ENCODE measurements around the gene ZNF311.

The ZNF311 gene

DNA sequence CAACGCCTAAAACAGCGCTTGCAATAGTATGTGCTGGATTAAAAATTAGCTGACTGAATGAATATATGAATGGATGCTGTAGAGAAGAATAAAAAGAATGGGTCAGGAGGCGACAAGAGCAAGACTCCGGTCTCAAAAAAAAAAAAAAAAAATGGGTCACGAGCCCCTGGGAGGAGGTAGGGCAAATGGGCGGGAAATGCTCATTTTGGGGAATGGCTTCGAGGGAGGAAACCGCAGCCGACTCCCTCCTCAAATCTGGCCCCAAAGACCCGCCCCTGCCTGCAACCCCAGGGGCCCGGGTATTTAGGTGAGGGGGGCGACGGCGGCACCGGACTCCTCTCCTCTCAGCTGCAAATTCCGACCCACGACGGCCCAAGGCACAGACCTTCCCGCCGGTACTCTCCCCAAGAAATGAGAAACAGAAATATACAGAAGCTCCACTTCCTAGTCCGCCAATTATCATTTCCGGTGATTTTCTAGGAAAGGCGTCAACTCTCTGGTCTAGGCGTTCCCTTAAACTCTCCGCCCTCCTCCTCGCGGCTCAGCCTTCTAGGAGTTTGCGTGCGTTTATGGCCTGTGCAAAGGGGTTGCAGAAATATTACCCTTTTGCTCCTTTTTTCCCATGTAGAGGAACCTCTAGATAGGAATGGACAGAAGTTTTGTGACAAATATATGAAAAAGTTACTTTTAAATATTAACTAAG, at the start of gene ZNF311:
Gene ZNF311 (minus strand): TSS at position 133 of the 703 bp plus-strand sequence. CDS start 1,361 bp downstream, outside the sequence.
- DNase-seq = peak; percentile 75

DNA sequence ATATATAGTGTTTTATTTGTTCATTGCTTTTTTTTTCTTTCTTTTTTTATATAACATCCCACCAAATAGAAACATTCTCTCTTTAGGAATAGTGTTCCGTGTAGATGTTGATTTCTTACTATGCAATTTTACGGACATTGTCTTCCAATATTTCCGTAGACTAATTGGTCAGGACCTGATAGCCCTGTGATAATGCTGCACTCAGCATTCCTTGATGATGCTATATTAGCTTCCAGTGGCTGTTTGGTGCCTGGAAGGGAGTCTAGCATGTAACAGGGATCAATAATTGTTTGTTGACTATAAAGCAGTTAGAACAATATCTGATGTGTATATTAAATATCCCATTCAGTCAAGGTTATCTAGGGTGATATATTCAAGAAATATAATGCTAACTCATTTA, 46.6 kb upstream of the ZNF311 start:
- DNase-seq = no peak

DNA sequence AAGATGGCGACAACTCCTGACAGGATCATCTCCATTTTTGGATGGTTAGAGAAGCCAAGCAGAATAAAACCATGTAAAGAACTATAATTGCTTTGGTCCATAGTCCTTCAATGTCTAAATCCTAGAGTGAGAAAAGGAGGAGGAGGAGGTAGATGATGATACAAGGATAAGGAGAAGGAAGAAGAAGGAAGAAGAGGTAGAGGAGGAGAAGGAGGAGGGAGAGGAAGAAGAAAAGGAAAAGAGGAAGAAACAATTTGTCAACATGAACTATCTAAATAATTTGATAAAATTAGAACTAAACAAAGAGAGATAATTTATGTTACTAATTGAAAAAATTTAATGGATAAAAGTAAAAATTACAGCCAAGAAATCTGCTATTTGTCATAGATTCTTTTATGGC, 40.0 kb upstream of the ZNF311 start, which contains the start of gene OR2W1:
Gene OR2W1 (minus strand): TSS at position 101 of the 400 bp plus-strand sequence. CDS start 0 bp downstream, at position 101.
- no peak for DNase-seq

DNA sequence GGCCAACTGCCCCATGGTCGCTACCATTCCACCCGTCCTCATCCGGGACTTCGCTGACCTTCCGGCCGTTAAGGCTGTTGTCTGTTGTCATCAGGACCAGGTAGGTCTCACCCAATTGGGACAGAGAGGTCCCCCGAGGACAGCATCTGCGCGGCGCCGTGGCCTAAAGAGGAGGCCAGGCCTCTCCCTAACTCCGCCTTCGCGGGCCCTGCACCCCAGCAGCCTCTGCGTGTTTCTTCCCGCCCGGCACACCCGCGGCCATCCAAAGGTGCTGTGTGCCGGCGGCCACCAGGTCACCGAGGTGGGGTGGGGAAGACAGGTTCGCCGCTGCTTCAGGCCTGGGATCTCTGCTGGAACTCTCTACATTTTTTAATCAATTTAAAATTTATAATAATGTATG, 30.8 kb upstream of the ZNF311 start:
- no peak for DNase-seq

DNA sequence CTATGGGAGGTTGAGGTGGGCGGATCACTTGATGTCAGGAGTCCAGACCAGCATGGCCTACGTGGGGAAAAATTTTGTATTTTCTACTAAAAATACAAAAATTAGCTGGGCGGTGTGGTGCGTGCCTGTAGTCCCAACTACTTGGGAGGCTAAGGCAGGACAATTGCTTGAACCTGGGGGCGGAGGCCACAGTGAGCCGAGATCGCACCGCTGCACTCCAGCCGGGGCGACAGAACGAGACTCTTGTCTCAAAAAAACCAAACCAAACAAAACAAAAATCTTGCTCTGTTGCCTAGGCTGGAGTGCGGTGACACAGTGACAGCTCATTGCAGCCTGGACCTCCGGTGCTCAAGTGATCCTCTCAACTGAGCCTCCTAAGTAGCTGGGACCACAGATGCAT, 23.7 kb upstream of the ZNF311 start:
- DNase-seq = no peak

DNA sequence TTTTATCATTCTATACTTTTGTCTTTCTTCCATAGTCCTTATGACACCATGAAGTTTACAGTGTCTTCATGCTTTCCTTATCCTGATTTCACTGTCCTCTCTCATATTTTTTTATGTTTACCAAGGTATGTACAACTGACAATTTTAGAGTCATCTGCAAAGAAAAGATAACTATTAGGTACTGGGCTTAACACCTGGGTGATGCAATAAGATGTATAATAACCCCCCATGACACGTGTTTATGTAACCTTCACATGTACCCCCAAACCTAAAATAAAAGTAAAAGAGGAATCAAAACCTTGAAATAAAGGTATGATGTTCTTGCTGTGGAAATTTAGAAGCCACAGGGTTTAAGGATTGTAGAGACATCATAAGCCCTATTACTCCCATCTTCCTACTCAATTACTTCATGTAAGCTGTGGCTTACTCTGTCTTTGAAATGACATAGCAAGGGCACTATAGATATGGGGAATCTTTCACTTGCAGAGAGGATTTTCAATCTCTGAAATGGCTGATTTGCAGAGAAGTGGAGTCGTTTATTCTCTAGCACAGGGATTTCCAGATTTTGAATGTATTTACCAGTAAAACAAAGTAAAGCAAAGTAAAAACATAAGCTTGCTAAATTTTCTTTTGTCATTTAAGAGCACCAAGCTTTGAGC, 20.9 kb upstream of the ZNF311 start:
- DNase-seq = no peak

DNA sequence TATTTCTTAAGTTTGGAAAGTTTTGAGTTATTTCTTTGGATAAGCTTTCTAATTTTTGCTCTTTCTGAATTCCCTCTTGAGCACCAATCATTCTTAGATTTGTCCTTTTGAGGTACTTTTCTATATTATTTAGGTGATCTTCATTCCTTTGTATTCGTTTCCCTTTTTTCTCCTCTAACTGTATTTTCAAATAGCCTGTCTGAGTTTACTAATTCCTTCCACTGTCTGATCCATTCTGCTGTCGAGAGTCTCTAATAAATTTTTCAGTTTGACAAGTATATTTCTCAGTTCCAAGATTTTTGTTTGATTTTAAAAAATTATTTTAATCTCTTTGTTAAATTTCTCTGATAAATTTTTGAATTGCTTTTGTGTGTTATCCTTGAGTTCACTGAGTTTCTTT, 16.3 kb upstream of the ZNF311 start:
- DNase-seq = no peak

DNA sequence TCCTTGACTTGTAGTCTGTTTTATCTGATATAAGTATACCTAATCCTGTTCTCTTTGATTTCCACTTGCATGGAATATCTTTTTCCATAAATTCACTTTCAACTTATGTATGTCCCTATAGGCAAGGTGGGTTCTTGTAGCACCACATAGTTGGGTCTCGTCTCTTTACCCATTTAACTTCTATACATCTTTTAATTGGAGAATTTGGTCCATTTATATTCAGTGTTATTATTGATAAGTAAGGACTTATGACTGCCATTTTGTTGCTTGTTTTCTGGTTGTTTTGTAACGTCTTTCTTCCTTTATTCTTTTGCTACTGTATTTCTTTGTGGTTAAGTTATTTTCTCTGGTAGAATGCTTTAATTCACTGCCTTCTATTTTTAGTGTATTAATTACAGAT, 14.5 kb upstream of the ZNF311 start:
- DNase-seq = no peak

DNA sequence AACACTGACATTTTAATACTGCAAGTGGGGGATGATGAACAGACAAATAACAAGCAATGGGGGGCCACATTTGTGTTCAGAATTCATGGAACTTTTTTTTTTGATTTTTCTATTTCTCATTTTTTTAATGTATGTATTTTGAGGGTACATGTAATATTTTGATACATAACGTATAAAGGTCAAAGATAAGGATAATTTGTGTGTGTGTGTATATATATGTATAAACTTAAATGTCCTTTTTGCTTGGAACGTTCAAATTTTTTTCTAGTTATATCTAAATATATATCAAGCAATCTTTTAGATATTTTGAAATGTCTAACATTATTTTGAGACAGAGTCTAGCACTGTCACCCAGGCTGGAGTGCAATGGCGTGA, 12.3 kb upstream of the ZNF311 start:
- no peak for DNase-seq

DNA sequence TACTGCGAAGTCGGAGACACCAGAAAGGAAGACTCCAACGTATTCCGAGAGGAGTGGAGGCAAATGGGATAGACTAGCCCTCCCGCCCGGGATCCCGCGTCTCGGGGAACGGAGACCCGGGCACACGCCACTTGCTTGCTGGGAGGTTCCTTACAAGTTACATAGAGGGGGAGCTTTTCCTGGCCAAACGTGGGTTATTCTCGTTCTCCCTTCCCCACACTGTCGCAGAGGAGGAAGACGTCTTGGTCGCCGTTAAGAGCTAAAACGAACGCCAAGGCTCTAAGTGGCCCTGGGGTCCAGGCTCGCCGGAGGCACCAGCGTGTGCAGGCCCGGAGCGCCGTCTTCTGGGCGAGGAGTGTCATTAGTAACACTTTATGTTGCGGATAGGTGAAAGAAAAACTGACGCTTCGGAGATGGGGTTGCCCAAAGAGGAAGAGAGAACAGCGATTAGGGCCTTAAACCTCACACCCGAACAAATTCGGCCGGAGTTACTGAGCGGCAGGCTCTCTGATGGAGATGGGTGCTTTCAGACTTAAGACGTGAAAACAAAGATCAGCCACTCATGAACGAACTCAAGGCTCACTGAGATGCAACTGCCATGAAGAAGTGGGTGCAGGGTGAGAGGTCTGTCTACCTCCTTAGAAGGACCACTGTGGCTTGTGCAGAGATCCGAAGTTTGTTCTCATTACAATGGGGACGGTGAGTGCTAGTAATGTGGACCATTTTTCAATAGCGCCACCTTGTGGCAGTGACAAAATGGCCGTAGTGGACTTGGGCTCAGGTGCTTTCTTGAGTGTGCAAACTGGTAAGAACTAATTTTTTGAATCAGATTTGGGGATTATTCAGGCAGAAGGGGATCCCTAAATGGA, 11.7 kb upstream of the ZNF311 start:
- peak; percentile 88 for DNase-seq

DNA sequence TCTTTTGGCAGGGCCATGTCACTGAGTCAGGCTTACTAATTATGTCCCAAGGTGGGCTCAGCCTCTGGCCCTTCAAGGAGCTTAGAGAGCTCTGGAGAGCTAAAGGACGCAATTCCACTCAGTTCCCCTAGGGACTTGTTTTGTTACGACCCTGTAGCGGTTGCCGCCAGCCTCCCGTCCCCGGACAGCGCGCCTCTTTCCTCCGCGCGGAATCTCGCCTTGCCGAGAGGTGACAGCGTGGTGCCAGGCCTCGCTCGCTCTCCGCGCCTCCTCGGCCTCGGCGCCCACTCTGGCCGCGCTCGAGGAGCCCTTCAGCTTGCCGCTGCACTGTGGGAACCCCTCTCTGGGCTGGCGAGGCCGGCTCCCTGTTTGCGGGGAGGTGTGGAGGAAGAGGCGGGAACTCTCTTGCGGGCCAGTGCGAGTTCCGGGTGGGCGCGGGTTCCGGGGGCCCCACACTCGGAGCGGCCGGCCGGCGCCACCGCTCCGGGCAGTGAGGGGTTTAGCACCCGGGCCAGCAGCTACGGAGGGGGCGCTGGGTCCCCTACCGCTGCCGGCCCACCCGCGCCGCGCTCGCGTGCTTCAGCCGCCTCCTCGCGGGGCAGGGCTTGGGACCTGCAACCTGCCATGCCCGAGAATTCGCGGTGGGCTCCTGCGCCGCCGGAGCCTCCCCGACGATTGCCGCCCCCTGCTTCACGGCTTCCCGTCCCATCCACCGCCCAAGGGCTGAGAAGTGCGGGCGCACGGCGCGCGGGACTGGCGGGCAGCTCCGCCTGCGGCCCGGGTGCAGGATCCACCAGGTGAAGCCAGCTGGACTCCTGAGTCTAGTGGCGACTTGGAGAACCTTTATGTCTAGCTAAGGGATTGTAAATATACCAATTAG, 9.9 kb upstream of the ZNF311 start:
- peak; percentile 47 for DNase-seq

DNA sequence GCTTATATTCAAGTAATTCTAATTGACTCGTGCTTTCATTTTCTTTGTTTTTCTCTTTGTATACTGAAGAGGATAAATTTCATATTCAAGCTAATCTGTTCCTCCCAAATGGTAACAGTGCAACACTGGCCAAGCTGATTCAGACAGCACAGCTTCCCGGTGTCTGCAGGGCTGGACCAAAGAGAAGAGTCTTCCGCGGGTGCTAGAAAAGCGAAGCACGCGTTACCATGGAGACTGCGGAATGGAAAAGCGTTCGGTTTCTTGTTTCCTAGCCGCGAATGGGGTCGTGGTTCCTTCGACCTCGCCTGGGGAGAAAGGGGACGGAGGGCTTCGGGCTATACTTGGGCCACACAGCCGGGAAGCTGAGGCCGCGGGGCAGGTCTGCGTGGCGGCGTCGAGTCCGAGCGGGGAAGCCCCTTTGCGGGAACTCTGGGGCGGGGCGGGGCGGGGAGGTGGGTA, 6.2 kb upstream of the ZNF311 start:
- peak; percentile 87 for DNase-seq

DNA sequence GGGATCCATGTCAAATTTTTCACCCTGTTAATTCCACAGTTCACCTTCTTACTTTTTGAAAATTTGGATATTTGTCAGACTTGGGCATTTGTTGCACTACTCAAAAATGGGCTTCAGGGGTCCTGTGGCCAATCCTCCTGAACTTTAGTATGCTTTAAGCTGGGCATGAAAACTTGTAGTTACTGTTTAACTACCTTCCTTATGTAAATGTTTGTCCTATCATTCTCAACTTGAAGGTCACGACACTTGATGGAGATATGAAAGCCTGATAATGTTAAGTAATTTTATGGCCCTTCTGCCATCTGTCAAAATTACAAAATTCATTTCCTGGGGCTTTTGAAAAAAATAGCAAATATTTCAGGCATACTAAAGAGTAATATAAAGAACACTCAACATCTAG, 4.2 kb upstream of the ZNF311 start:
- DNase-seq = no peak

DNA sequence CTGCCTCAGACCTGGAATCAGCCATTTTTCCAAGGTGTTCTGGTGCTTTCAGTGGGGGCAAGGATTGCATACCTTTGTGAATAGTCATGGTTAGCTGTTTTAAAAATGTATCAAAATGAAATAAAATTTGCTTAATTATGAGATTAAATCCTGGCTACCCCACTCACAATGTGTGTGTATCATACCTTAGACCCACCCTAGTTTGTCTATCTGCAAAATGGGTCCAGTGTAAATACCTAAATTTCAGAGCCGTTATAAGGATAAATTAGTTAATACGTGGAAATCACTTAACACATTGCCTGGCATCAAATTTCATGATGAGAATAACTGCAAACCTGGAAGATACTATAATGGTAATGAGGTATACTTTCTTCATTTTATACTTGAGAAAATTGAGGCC, 3.0 kb upstream of the ZNF311 start:
- no peak for DNase-seq

DNA sequence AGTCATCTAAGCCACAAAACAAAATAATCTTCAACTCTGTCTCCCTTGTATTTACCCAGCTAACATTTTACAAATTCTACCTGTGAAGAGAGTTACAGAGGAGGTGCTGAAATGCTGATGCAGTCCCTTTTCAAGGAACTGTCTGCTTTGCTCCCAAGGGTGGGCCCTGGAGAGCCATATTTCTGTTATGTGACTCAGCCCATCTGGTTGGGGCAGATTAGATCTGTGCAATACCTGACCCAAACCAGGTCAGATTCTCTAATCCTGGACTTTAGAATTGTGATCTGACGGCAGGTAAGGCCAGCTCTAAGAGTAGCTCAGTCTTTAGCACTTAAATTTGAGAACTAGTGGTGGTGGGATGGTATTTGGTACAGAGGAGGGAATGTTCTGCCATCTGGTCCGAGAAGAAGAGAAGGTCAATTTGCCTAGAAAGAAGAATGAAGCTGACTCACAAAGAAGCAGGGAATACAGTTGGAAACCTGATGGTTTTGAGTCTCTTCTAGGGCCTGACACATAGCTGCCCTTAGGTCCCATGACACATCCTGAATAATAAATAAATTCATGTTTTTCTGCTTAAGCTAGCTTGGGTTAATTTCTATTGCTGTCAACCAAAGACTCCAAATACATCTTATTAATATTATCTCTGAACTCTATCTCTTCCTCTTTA, 8.1 kb downstream of the ZNF311 start:
- DNase-seq = no peak

DNA sequence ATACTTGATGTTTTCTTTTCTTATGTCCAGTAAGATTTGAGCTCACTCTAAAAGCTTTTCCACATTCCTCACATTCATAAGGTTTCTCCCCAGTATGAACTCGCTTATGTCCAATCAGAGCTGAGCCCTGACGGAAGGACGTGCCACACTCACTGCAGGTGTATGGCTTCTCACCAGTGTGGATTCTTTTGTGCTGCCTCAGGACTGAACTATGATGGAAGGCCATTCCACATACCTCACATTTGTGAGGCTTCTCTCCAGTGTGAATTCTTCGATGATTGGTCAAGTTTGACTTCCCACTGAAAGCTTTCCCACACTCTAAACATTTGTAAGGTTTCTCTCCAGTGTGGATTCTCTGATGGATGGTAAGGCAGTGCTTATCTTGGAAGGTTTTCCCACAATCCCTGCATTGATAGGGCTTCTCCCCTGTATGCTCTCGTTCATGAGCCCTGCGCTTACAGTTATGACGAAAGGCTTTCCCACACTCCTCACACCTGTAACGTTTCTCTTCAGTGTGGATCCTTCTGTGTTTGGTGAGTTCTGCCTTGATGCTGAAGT, 9.9 kb downstream of the ZNF311 start:
- DNase-seq = no peak

DNA sequence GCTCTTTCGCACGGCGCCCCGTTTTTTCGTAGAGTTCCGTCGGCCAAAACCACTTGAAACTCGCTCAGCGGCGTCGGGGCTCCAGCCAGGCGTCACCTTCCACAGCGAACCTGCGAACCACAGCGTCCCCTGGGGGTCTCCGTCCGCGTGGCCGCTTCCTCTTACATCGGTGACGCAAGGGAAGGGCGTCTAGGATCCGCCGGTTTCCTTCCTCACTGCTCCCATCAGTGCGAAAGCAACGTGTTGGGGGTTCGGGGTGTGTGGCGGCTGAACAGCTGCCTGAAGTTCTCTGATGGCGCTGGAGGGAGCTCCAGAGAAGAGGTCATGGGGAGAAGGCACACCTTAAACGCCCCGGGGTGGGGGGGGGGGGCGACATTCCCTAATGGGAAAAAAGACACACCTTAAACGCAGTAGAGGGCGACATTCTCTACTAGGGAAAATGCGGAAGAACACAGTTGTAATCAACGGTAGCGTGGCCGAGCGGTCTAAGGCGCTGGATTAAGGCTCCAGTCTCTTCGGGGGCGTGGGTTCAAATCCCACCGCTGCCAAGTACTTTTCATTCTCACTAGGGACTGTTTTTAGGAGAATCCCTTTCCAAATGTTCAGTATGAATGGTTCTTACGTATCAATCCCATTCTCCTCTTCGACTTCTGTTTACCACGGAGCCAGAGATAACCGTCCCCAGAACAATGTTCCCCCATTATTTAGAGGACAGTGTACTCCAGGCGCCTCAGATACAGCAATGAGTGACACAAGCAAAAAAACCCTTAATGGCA, 16.4 kb downstream of the ZNF311 start:
- DNase-seq = peak; percentile 69

DNA sequence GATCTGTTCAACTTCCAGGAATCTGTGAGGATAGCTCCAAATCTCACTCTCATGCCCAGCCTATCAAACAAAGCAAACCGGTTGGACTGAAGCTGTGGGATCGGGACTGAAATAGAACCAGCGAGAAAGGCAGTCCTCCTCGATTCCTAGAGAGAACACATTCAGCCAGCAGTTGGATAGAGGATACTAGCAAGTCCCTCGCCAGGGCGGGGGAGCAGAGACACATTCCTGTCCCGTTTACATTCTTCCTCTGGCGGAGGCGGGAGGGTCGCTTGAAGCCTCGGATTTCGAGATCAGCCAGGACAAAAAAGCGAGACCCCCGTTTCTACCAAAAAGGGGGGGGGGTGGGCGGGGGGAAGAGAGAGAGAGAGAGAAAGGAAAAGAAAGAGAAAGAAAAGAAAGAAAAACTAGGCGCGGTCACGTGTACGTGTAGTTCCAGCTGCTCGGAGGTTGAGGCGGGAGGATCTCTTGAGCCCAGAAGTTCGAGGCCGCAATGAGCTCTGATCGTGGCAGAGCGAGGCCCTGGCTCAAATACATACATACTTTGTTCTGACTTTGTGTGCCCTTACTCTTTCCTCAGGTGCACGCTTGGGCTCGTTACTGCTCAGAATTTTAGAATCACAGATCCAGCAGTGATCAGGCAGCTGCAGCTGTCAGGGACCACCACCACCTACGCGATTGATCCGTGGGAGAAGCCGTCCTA, 19.5 kb downstream of the ZNF311 start:
- DNase-seq = peak; percentile 90

DNA sequence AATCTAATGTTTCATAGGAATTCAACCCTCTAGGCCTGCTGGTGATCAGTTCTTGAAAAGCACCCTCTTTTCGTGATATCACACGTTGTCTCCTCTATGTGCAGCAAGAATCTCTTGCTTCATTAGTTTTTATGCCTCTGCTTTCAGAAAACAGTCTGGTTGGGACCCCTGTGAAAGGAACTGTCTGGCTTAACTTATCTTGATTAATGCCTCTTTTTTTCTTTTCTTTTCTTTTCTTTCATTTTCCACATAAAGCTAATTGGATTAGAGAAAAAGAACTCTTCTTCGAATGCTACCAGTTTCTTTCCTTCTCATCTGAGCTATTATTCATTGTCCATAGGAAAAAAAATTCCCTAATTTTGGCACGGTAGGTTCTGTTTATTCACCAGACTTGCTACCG, 21.3 kb downstream of the ZNF311 start:
- DNase-seq = no peak
